Activated CD4-positive, alpha-beta T cell treated with anti-CD3 and anti-CD28 coated beads, Interleukin-2, amount 50 U/mL, for 16 hours (primary cell): ENCODE measurements around the gene TIMP2.

Experiments
- DNase-seq: peaks from one replicate; pipeline ENCODE4 v3.0.0-alpha.2; 2020

TIMP2 gene

DNA sequence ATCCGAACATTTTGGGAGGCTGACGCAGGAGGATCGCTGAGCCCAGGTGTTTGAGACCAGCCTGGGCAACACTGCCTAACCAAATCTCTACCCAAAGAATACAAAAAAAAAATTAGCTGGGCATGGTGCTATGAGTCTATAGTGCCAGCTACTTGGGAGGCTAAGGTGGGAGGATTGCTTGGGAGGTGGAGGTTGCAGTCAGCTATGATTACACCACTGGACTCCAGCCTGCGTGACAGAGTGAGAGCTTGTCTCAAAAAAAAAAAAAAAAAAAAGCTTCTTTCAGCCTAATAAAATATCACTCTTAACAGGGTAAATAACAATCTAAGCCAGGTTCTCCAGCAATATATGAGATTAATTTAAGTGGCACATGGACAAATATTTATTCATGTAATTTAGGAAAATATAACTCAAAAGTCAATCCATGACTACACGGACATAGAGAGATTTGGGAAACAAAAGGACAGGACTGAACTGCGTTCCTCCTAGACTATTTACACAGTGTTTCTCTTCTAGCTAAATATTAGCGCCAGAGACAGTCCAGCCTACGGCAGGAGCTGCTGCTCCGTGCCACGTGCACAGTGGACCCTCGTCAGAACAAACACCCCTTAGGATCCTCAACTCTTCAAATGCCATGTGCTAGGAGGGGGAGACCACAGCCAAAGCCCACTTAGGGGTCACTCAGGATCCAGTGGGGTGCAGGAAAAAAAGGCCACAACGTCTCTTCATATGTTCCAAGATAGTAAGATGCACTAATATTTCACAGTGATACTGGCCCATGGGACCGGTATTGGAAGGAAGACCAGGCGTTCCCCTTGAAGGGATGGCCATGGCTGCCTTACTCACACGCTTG is 93.3 kb downstream of the TIMP2 start:
- DNase-seq, result no peak

DNA sequence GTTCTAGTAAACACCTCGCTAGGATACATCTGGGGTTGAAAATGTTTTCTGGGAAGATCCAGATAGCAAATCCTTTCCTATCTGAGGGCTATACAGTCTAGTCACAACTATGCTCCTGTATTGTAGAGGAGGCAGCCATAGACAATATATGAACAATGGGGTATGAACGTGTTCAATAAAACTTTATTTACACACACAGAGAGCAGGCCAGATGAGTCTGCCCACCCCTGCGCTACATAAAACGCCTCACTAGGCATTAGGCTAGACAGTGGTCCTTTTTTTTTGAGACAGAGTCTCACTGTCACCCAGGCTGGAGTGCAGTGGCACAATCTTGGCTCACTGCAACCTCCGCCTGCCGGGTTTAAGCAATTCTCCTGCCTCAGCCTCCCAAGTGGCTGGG is 95.7 kb downstream of the TIMP2 start:
- no peak for DNase-seq

DNA sequence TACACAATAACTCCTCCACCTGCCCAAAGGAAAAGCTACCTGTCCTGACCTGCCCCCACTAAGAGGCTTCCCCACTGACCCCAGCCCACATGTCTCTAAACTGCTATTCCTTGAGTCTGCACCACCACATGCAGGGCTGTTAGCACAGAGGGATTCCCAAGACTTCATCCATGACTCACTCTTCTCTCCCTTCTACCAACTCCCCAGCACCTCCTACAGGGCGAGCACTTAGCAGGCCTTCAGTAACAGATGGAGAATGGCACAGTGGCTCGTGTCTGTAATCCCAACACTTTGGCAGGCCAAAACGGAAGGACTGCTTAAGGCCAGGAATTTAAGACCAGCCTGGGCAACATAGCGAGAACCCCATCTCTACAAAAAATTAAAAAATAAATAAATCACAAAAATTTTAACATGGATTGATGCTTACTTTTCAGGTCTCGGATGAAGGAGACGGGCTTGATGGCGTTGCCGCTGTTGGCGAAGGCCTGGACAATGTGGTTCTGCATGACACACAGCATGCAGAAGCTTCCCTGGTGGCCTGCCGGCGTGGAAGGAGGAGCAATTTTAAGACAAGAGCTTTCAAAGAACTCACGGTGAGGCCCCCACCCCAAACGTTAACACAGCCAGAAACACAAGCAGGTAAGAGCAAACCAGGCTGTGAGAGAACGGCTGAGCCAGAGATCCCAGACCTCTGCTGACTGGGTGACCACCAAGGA is 96.6 kb downstream of the TIMP2 start:
- DNase-seq, result no peak

DNA sequence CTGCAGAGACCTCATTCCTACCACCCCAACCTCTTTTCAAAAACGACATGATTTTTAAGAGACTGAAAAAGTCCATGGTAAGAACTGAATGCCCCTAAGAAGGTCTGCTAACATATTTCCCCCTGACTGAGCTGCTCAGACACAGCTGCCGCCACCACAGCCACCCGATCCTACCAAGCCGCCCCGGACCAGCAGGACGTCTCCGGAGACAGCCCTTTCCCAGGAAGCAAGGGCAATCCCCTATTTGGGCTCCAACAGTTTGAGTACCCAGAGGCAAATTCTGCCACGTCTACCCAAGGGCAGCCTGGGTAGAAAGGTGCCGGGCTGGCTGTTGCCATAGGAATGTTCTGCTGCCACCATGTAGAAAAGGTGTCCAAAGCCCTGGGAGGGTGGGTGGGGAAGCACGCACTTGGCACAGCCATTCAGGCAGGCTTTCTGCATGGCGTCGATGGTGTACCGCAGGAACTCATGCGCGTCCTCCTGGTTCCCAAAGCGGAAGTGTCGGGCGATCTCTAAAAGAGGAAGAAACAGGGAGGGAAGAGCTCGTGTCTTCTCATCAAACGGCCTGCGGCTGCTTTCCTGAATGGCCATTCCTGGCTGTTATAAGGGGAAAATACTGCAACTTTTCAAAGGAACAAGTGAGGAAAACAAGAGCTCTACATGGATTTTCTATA is 98.2 kb downstream of the TIMP2 start:
- no peak for DNase-seq

DNA sequence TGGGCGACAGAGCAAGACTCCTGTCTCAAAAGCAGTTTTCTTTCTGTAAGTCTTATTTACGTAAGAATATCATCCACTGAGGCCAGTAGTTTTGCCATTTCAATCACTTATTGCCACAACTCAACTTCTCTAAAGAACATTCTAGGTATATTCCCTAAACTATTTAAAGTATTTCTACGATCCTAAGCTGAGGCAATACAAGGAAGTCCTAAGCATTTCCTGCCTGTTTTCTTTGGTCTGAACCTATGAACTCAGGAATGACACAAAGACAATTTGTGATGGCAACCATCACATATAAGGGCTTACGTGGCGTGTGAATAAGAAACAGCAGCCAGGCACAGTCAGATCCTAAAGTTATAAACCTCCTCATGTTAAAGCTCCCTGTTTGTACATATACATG is 98.8 kb downstream of the TIMP2 start:
- no peak for DNase-seq

DNA sequence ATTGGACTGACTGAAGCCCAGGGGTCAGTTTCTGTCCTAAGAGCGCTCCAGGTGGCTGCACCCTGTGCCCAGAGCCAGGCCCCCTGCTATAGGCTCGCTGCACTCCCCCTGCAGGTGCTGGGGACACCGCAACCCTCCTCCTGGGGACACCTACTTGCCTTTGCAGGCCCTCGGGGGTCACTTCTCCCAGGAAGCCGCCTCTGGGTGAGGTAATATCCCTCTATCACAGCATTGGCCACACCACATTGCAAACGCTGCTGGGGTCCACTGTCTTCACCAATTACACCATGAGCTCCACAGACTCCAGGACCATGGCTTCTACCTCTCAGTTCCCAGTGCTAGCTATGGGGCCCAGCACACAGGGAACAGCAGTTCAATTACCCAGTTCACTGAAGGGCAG is 99.5 kb downstream of the TIMP2 start:
- DNase-seq, result no peak

DNA sequence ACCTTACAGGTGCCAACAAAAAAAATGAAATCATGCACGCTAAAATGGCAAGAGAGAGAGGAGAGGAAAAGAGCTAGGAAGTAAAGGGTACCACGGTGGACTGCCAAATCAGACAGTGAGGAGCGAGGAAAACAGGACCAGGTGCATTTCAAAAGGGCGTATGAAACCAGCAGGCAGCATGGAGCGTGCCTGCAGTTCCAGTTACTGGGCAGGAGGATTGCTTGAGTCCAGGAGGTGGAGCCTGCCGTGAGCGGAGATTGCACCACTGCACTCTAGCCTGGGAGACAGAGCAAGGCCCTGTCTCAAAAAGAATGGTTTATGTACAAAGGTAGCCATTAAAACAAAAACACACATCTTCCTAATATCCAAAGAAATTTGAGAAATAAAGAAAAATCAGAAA is 100.9 kb downstream of the TIMP2 start:
- DNase-seq, result no peak

DNA sequence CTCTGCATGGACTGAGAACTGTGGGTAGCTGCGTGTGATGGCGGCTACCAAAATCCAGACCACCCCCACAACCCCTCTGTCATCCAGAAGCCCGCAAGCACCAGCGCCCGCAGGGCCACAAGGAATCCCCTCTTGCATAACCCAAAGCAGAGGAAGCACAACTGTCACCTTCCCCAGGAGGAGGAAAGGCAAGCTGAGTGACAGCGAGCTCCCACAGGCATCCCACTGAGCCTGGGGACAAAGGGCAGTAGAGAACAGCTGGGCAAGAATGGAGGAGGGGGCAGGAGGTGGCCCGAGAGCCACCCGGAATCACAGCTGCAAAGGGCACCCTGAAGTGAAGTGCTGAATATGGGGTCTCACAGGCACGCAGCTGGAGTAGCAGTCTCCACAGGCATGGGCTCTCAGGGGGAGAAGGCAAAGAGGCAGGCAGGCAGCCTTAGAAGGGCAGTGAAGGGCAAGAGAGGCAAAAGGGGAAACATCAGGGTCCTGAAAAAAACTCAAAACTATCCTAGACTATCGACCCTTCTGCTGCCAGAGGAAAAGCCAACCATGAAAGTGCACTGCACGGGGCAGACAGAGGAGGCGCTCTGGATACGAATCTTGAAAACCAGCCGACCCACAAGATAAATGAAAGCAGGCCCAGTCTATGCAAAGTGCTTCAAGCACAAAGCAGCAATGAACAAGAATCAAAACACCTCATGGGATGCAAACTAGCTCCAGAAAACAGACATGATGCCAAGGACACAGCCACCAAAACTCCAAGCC is 101.7 kb downstream of the TIMP2 start:
- DNase-seq, result no peak

DNA sequence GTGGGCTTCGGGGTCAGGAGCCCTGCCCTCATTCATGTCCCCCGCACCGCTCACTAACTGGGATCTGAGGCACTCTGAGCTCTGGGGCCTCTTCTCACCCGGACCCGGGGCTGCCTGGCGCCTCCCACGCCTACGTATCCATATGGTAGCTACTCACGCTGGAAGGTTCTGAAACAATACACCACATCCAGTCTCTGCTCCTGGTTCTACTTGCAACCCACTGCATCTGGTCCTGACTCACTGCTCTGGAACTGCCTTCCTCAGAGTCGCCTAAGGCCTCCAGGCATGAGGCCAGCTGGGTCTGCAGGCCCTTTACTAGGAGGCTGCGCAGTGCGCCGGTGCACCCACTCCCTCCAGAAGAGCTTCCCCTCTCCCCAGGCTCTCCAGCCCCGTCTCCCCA is 102.6 kb downstream of the TIMP2 start:
- DNase-seq, result no peak

DNA sequence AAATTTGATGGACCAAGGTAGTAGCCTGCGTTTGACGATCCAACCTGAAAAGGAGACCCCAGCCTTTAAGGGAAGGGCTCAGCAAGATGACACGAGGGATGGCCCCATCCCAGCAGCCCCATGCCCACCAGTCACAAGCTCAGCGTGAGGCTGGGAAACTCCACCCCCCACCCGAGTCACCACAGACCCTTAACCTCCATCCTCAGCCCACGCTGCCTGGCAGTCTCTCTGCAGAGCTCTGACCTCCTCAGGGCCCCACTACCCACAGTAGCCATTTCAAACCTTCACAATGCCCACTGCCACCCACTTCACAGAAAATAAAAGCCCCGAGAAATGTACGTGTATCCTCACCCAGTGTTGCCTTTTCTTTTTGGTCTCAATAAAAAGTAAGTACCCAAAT is 103.2 kb downstream of the TIMP2 start:
- no peak for DNase-seq

DNA sequence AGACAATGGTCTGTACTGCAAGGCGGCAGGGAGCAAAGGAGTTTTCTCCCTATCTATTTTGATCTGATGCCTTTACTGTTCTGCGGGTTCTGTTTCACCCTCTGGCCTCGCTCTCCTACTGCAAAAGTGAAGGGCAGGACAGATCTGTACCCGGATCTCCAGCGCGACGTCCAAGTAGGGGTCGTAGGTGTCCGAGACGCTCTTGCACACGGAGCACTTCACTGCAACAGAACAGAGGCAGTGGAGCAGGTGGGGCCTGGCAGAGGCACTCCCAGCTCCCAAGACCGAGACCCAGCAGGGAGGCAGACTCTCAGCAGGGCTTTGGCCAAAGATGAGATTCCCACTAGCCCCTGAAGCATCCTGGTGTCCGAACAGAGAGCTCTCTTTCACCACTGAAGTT is 104.3 kb downstream of the TIMP2 start:
- DNase-seq, result no peak

DNA sequence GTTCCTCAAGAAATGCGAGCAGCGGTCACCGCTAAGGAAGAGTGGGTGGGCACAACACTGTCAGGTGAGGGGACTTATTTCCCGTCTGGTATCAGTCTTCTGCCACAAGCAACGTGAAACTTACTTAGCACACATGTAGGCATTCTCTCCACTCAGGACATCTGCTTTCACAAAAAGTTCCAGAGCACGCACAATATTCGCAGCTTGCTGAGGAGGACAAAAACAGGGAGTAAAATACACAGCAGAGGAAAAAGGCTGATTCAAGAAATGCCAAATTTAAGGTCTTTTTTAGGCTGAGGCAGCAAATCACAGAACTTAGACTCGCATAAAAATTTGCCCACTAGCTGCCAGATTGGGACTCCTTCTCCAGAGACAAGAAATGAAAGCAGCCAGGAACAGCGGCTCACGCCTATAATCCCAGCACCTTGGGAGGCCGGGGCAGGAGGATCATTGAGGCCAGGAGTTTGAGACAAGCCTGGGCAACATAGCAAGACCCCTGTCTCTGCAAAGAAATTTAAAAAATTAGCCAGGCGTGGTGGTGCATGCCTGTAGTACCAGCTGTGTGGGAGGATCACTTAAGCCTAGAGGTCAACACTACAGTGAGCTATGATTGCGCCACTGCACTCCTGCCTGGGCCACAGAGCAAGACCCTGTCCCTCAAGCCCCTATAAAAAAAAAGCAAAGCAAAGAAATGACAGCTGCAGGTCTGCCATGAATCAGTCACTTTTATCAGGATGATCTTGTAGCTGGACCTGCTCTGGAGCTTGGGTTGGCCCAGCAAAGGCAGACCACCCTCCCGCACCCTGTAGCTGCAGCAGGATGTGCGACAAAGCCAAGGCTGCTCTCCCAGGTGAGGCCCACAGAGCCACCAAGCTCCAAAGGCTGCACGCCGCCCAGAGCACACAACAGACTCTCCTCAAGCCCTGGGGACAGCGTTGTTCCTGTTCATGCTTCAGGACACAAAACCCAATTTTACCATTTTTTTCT is 105.1 kb downstream of the TIMP2 start:
- no peak for DNase-seq

DNA sequence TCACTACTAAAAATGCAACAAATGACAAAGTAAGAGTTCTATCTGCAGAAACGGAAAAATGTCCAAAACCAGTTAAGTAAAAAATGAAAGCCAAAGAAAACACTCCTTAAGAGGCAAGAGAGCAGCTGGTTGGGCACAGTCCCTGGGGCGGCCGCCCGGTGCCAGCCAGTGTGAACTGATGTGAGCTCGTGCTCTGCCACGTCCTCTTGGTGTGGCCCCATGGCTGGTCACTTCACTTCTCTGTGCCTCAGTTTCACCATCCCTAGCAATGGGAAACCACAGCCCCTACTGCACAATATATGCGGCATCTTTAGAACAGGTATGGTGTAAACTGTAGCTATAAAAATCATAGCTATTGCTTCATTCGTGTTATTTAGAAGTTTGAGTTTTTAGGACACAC is 105.8 kb downstream of the TIMP2 start:
- no peak for DNase-seq

DNA sequence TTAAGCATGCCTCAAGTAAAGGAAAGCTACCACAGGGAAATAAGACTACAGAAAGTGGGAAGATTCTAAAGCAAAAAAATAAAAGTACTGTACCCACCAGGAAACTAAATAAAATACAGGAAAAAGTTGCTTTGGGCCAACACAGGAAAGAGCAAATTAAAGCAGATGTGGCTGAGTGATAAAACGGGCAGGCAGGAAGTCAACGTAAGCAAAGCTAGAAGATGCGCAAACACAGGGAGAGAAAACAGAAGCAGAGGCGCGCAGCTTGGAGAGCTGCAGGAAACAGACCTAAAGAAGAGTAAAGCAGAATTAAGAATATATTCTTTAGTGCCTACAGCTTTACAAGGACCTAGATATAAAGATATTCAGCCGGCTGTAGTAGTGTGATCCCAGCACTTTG is 106.3 kb downstream of the TIMP2 start:
- peak; percentile 57 for DNase-seq

DNA sequence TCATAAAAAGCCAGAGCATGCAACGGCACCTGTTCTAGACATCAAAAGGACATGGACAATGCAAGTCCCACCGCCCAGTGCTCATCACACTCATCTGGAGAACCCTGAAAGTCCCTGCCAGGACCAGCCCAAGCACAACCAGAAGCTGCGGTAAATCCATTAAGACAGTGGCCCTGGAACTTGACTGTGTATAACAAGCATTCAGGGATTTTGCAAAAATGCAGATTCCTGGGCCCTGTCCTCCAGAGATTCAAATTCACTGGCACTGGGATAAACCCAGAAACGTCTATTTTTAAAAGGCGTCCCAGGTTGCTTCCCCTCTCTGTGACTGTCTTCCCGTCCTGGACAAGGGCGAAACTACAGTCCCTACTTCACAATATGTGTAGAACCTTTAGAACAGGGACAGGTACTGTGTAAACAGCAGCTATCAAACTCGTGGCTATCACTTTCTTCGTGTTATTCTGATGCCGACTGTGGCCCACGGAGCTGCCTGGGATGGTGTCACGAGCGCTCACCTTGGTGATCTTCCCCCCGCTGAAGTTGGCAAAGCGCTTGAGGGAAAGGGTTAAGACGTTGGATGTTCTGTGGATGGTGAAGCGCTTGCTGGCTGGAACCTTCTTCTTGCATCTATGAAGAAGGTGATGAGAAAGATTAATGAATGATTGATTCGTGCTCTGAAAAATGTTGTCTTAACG is 106.9 kb downstream of the TIMP2 start:
- DNase-seq, result no peak

DNA sequence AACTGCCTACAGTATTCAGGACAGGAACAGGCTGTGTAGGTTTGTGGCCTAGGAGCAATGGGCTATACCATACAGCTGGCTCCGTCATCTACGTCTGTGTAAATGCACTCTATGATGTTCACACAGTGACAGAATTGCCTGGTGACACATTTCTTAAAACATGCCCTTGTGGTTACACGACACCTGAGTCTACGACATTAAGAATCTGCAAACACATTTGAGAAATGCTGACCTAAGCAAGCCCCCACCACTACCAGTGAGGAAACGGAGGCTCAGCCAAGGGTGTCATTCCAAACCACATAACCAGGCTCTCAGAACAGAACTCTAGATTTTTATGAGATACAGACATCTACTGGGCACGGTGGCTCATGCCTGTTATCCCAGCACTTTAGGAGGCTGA is 108.1 kb downstream of the TIMP2 start:
- DNase-seq, result peak; percentile 93

DNA sequence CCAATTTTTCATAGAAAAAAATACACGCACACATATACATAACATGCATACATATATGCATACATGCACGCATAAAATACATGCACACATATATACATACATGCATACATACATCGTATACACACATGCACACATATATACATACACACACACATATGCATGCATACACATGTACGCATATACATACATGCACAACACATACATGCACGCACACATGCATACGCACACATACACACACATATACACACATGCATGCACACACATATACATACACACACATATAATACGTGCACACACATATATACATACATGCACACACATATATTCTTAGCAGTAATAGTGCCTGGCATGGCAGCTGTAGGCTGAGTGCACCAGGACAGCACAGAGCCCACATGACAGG is 109.5 kb downstream of the TIMP2 start:
- no peak for DNase-seq

DNA sequence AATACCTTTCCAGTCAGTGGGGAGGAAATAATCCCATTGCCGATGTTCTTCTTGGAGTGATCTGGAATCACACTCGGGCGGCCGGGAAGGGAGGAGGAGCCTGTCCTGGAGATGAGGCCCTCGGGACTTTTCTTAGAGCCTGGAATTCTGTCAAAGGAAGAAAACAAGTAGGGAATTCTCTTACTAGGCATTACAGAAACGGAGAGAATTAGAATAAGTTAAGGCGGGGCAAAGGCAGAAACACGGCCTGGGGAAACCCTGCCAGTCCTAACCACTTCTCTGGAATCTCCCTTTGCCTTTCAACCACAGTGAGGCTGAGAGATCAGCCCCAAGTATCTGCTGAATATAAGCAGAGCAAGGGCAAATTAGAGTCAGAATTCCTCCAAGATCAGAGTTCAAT is 112.3 kb downstream of the TIMP2 start:
- DNase-seq, result no peak

DNA sequence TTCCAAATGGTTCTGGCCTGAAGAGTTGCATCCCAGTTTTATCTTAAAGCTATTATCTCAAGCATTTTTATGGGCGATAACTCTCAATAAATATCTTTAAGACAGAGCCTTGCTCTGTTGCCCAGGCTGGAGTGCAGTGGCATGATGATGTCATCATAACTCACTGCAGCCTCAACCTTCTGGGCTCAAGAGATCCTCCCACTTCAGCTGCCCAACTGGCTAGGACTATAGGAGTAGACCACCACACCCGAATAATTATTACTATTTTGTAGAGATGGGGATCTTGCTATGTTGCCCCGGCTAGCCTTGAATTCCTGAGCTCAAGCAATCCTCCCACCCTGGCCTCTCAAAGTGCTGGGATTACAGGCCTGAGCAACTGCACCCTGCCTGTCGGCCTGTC is 117.0 kb downstream of the TIMP2 start:
- no peak for DNase-seq

DNA sequence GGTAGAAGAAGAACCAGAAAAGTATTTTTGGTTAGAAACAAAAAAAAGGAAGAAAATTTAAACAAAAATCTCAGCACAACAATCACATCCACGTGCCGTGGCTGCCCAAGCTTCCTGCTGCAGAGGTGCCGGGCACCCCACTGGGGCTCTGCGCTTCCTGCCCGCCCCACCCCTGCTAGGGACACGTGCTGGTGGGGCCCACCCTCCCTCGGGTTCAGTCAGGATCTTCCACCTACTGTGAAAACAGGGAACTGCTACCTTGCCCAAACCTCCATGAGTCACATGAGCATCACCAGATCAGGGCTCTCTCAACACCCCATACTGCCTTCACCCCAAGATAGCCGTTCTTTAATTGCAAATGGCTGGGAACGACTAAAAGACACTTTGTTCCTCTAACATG is 118.7 kb downstream of the TIMP2 start:
- peak; percentile 18 for DNase-seq

DNA sequence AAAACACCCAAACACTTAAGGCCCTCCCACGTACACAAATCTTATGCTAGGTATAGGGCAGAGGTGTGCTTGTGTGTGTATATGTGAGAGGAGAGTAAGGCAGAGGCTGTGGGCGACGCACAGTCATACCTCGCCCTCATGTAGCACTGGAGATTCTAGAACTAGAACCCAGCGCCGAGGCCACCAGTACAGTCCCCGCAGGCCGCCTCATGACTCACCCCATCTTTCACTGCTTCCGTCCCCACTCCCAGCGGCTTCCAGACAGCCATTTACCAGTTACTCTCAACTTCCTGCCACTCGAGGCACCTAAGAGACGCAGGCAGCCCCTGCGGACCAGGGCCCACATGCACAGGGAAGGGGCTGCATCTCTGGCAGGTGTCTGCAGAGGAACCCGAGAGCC is 119.9 kb downstream of the TIMP2 start:
- peak; percentile 90 for DNase-seq
